Mesenchymal stem cell (in vitro differentiated cells and primary cell): ENCODE results near the gene MTMR2. TPM values are rescaled to one million over a fixed set of nuclear protein-coding genes. Genes with fewer than 3 reads are reported as not detected.

Experiments used
- DNase-seq: peaks from one replicate; pipeline ENCODE4 v3.0.0-alpha.2; 2013
- H2AFZ ChIP-seq: one replicate; pipeline ENCODE4 v1.6.1; 2013; ENCODE audit warnings: low read depth, mild to moderate bottlenecking, control low read depth, inconsistent platforms, low read length, moderate library complexity
- H2AK5ac ChIP-seq: 2 replicates; pipeline ENCODE4 v1.6.1; 2013; ENCODE audit warnings: low read length, moderate library complexity, mild to moderate bottlenecking, inconsistent platforms; ENCODE audit not compliant: severe bottlenecking
- H2BK120ac ChIP-seq: one replicate; pipeline ENCODE4 v1.6.1; 2013; ENCODE audit warnings: low read depth, mild to moderate bottlenecking, inconsistent platforms, low read length, moderate library complexity
- H2BK12ac ChIP-seq, 2 experiments: one replicate each; pipeline ENCODE4 v1.6.1; 2013; ENCODE audit warnings: inconsistent platforms in 2 of 2, low read length in 2 of 2, mild to moderate bottlenecking in 2 of 2, moderate library complexity in 2 of 2, control low read depth in 1 of 2
- H2BK15ac ChIP-seq: one replicate; pipeline ENCODE4 v1.6.1; 2013; ENCODE audit warnings: mild to moderate bottlenecking, low read depth, inconsistent platforms; ENCODE audit not compliant: poor library complexity, severe bottlenecking
- H2BK5ac ChIP-seq: 2 replicates; pipeline ENCODE4 v1.6.1; 2013; ENCODE audit warnings: low read depth, mild to moderate bottlenecking, low read length, control low read depth, inconsistent platforms; ENCODE audit not compliant: poor library complexity, severe bottlenecking
- H3K14ac ChIP-seq, 2 experiments: one replicate each; pipeline ENCODE4 v1.6.1; 2013; ENCODE audit warnings: inconsistent platforms in 2 of 2, low read length in 2 of 2, control low read depth in 1 of 2, mild to moderate bottlenecking in 1 of 2, moderate library complexity in 1 of 2
- H3K18ac ChIP-seq, 2 experiments: one replicate each; pipeline ENCODE4 v1.6.1; 2013; ENCODE audit warnings: inconsistent platforms in 2 of 2, low read length in 2 of 2, control low read depth in 1 of 2, low read depth in 1 of 2, mild to moderate bottlenecking in 1 of 2
- H3K23ac ChIP-seq, 2 experiments: one replicate each; pipeline ENCODE4 v1.6.1; 2013; ENCODE audit warnings: inconsistent platforms in 2 of 2, low read length in 2 of 2, mild to moderate bottlenecking in 2 of 2, moderate library complexity in 2 of 2, control low read depth in 1 of 2
- H3K27ac ChIP-seq: 2 replicates; pipeline ENCODE4 v1.5.1; 2013; ENCODE audit warnings: mild to moderate bottlenecking, moderate library complexity, low read length, control low read depth, inconsistent platforms; ENCODE audit not compliant: poor library complexity, severe bottlenecking
- H3K27me3 ChIP-seq, 2 experiments: 2 replicates each; pipeline versions ENCODE4 v1.6.1 to v1.7.0; 2013; ENCODE audit warnings: low read length in 2 of 2, mild to moderate bottlenecking in 2 of 2, moderate library complexity in 2 of 2, control low read depth in 1 of 2, inconsistent platforms in 1 of 2; ENCODE audit not compliant: control insufficient read depth in 1 of 2, insufficient read depth in 1 of 2
- H3K36me3 ChIP-seq, 2 experiments: 2 replicates each; pipeline versions ENCODE4 v1.6.1 to v1.7.0; 2013; ENCODE audit warnings: low read length in 2 of 2, control low read depth in 1 of 2, inconsistent platforms in 1 of 2, low read depth in 1 of 2, mild to moderate bottlenecking in 1 of 2; ENCODE audit not compliant: insufficient read depth in 2 of 2, control insufficient read depth in 1 of 2
- H3K4ac ChIP-seq, 2 experiments: one replicate each; pipeline ENCODE4 v1.6.1; 2013; ENCODE audit warnings: inconsistent platforms in 2 of 2, low read length in 2 of 2, mild to moderate bottlenecking in 2 of 2, moderate library complexity in 2 of 2, control low read depth in 1 of 2, low read depth in 1 of 2
- H3K4me1 ChIP-seq: 2 replicates; pipeline ENCODE4 v1.6.1; 2013; ENCODE audit warnings: low read depth, low read length, control low read depth; ENCODE audit not compliant: control insufficient read depth, insufficient read depth
- H3K4me2 ChIP-seq: 2 replicates; pipeline ENCODE4 v1.6.1; 2013; ENCODE audit warnings: low read length, mild to moderate bottlenecking, inconsistent platforms; ENCODE audit not compliant: poor library complexity, severe bottlenecking
- H3K4me3 ChIP-seq, 2 experiments: 2 replicates each; pipeline versions ENCODE4 v1.5.1 to v1.7.0; 2013; ENCODE audit warnings: low read length in 2 of 2, mild to moderate bottlenecking in 2 of 2, control low read depth in 1 of 2, low read depth in 1 of 2; ENCODE audit not compliant: insufficient read depth in 1 of 2
- H3K79me1 ChIP-seq: replicated peaks from 2 replicates; pipeline ENCODE4 v1.6.1; 2013; ENCODE audit warnings: mild to moderate bottlenecking, control low read depth, low read length, inconsistent platforms; ENCODE audit not compliant: poor library complexity, severe bottlenecking
- H3K9ac ChIP-seq: 2 replicates; pipeline ENCODE4 v1.7.0; 2013; ENCODE audit warnings: mild to moderate bottlenecking, low read length, moderate library complexity
- H3K9me3 ChIP-seq: 2 replicates; pipeline ENCODE4 v1.7.0; 2013; ENCODE audit warnings: mild to moderate bottlenecking, low read length; ENCODE audit not compliant: control insufficient read depth
- H4K8ac ChIP-seq: one replicate; pipeline ENCODE4 v1.6.1; 2013; ENCODE audit warnings: inconsistent platforms, mild to moderate bottlenecking, low read length, moderate library complexity
- H4K91ac ChIP-seq: one replicate; pipeline ENCODE4 v1.6.1; 2013; ENCODE audit warnings: mild to moderate bottlenecking, low read length, inconsistent platforms
- WGBS: methylation state at CpG from one replicate; pipeline ENCODE4 v1.1.7; 2013; ENCODE audit warnings: mixed read lengths; 5-methylcytosine and 5-hydroxymethylcytosine counted together
- small RNA-seq: library from polyadenylated mRNA; stranded (forward); fragments of <200 nt; extraction: miRNeasy Mini kit (QIAGEN cat#:217004); gene quantifications from one replicate; pipeline ENCODE3, GENCODE V24; 2013; ENCODE audit warnings: low read depth

Gene MTMR2

GRCh38 chr11:95788921-95789505 lies 134.9 kb downstream of the MTMR2 start:
- WGBS = under 1% methylated on average over 31 of the region's 34 CpGs

More at GRCh38 chr11:95788921-95789505, 134.9 kb downstream of the MTMR2 start:
- Histone ChIP-seq H3K9ac (peak overlapping the region; percentile 96), H3K9me3 (no peaks in the 10 kb centered on the region), H2AK5ac (no peak overlapping the region), H2BK15ac (peak overlapping the region; percentile 29), H3K27me3 (no peaks in the 10 kb centered on the region), H3K36me3 (peaks cover 3 to 38% of the 10 kb centered on the region in 2 experiments), H3K4me3 (peak overlapping the region; percentile 93 to 97), H3K4me2 (peak overlapping the region; percentile 92), H3K18ac (peak overlapping the region; percentile 88 to 100), H4K91ac (no peak overlapping the region), H3K79me1 (peaks cover 14% of the 10 kb centered on the region), H2BK5ac (peak overlapping the region; percentile 90), H3K4me1 (peaks cover 2% of the 10 kb centered on the region), H4K8ac (peak overlapping the region; percentile 89), H3K27ac (peak overlapping the region; percentile 76), H3K4ac (peak overlapping the region in 1 of 2 experiments; percentile 91), H3K23ac (peak overlapping the region in 1 of 2 experiments; percentile 95), H2BK12ac (peak overlapping the region in 1 of 2 experiments; percentile 69), H2BK120ac (no peak overlapping the region), H2AFZ (peak overlapping the region; percentile 97), H3K14ac (peak overlapping the region in 1 of 2 experiments; percentile 96)
- DNase-seq = peak; percentile 77

Small RNA genes lying within 50 kb of the gene (small RNA-seq; reads per million reads assigned to genes)
- gene RNA5SP345 = not detected
